ENCODE results near the gene KRTAP9-8.
"Not testable (repeated sequence)": the region's sequence is repeated elsewhere in the genome, so short reads cannot be mapped to it uniquely, and the experiment has no call there.

KRTAP9-8 gene

GRCh38 chr17:41231731-41232130 is 6.1 kb upstream of the KRTAP9-8 start:
- intact Hi-C loops (cut with DNase I; ENCODE audit: low total_unique reads) = no loop called here
- no peaks in the 10 kb centered on the region for H3K9me3 ChIP-seq
- H3K4me1 ChIP-seq = no peaks in the 10 kb centered on the region
- H3K27ac ChIP-seq = no peak overlapping the region
- DNase-seq = no peak
- no peaks in the 10 kb centered on the region for H3K36me3 ChIP-seq
- no peak overlapping the region for H3K4me3 ChIP-seq
- H3K27me3 ChIP-seq = peaks cover 0 to 6% of the 10 kb centered on the region in 2 donors
- no peak for TF ChIP-seq CTCF (IDR thresholded peaks at IDR 0.05)

GRCh38 chr17:41232399-41233105 is 5.2 kb upstream of the KRTAP9-8 start, which contains the start of gene KRTAP9-3:
TSS of gene KRTAP9-3 (plus strand) at chr17:41232449. CDS start at chr17:41232502, 53 bp downstream.
- DNase-seq; intact Hi-C loops (cut with DNase I; ENCODE audit: low total_unique reads): not testable (repeated sequence)

GRCh38 chr17:41237116-41237515 is 683 bp upstream of the KRTAP9-8 start:
- H3K9me3 ChIP-seq; H3K36me3 ChIP-seq; H3K4me3 ChIP-seq; H3K4me1 ChIP-seq; intact Hi-C loops (cut with DNase I; ENCODE audit: low total_unique reads); H3K27ac ChIP-seq; DNase-seq: not testable (repeated sequence)
- H3K27me3 ChIP-seq = peaks cover 0 to 12% of the 10 kb centered on the region in 2 donors

More at GRCh38 chr17:41232399-41233105, 5.2 kb upstream of the KRTAP9-8 start, which contains the start of gene KRTAP9-3:
- not testable (repeated sequence) for H3K27ac ChIP-seq, H3K9me3 ChIP-seq, H3K4me3 ChIP-seq, H3K36me3 ChIP-seq, H3K27me3 ChIP-seq, H3K4me1 ChIP-seq

GRCh38 chr17:41246995-41247787 is 9.4 kb downstream of the KRTAP9-8 start:
- H3K27me3 ChIP-seq; H3K36me3 ChIP-seq; H3K4me3 ChIP-seq; DNase-seq; H3K4me1 ChIP-seq; H3K9me3 ChIP-seq; H3K27ac ChIP-seq; intact Hi-C loops (cut with DNase I; ENCODE audit: low total_unique reads): not testable (repeated sequence)

- intact Hi-C loops (cut with DNase I; ENCODE audit: low total_unique reads) = not testable (repeated sequence)
Measured at GRCh38 chr17:41249637-41250240, 11.9 kb downstream of the KRTAP9-8 start, which contains the start of gene KRTAP9-4. TSS of gene KRTAP9-4 (plus strand) at chr17:41249687. CDS start at chr17:41249721, 34 bp downstream.

GRCh38 chr17:41251261-41251660 is 13.5 kb downstream of the KRTAP9-8 start:
- Histone ChIP-seq H3K4me1 (no peaks in the 10 kb centered on the region), H3K27me3 (no peaks in the 10 kb centered on the region), H3K4me3 (no peak overlapping the region), H3K27ac (no peak overlapping the region), H3K36me3 (no peaks in the 10 kb centered on the region), H3K9me3 (no peaks in the 10 kb centered on the region)
- no peak for TF ChIP-seq CTCF (IDR thresholded peaks at IDR 0.05)
- intact Hi-C loops (cut with DNase I; ENCODE audit: low total_unique reads) = no loop called here
- no peak for DNase-seq

More at GRCh38 chr17:41249637-41250240, 11.9 kb downstream of the KRTAP9-8 start, which contains the start of gene KRTAP9-4:
- H3K4me3 ChIP-seq, H3K36me3 ChIP-seq, H3K4me1 ChIP-seq, H3K27ac ChIP-seq, H3K27me3 ChIP-seq, H3K9me3 ChIP-seq, DNase-seq: not testable (repeated sequence)

GRCh38 chr17:41254861-41255260 is 17.1 kb downstream of the KRTAP9-8 start:
- Histone ChIP-seq H3K27ac (no peak overlapping the region), H3K36me3 (no peaks in the 10 kb centered on the region), H3K9me3 (no peaks in the 10 kb centered on the region), H3K4me1 (no peaks in the 10 kb centered on the region), H3K27me3 (peaks cover 0 to 10% of the 10 kb centered on the region in 2 donors), H3K4me3 (no peak overlapping the region)
- intact Hi-C loops (cut with DNase I; ENCODE audit: low total_unique reads) = no loop called here
- no peak for TF ChIP-seq CTCF (IDR thresholded peaks at IDR 0.05)
- no peak for DNase-seq

- H3K4me1 ChIP-seq; intact Hi-C loops (cut with DNase I; ENCODE audit: low total_unique reads); H3K36me3 ChIP-seq; H3K9me3 ChIP-seq; H3K4me3 ChIP-seq; DNase-seq; H3K27ac ChIP-seq: not testable (repeated sequence)
- H3K27me3 ChIP-seq = peaks cover 0 to 13% of the 10 kb centered on the region in 2 donors
Measured at GRCh38 chr17:41255381-41256290, 17.8 kb downstream of the KRTAP9-8 start, which contains the start of gene KRTAP9-9. TSS of gene KRTAP9-9 (plus strand) at chr17:41255384.
